T-cell (primary cell): ENCODE measurements around the gene LANCL3. TPM values are rescaled to one million over a fixed set of nuclear protein-coding genes. Genes with fewer than 3 reads are reported as not detected.

Experiments
- ATAC-seq, 4 experiments: fragments of 200-7000 bp in 3 of 4; fragments of 150-1000 bp in 1 of 4; cut with Tn5 transposase; replicated peaks in 1 of 4; 1 replicate in 3 of 4; 2 replicates in 1 of 4; pipeline ENCODE4 v1.10.0; 2021; ENCODE audit warnings: moderate library complexity in 3 of 4, mild to moderate bottlenecking in 2 of 4, moderate number of reproducible peaks in 1 of 4
- CTCF ChIA-PET, 2 donors: fragments of 300-600 bp; sonication (Branson Sonifier 250); formaldehyde crosslinking; loops; one replicate each; lab custom pipeline; 2022; ENCODE audit warnings: antibody characterized with exemption in 2 of 2; lab: Charles Lee
- POLR2A ChIA-PET, 2 donors: fragments of 300-600 bp; sonication (Branson Sonifier 250); formaldehyde crosslinking; loops; one replicate each; lab custom pipeline; 2022; ENCODE audit warnings: antibody characterized with exemption in 2 of 2; lab: Charles Lee
- DNase-seq, 35 experiments: peaks; one replicate each; pipeline versions ENCODE4 v3.0.0 to v3.0.0-alpha.2; 2013 to 2023
- H3K27ac ChIP-seq: one replicate; pipeline ENCODE4 v1.5.1; 2013; ENCODE audit warnings: low read length
- H3K27me3 ChIP-seq, 2 experiments: replicated peaks in 1 of 2; 1 replicate in 1 of 2; 2 replicates in 1 of 2; pipeline versions ENCODE4 v1.6.1 to v1.7.0; 2013; ENCODE audit warnings: low read length in 1 of 2, mixed read lengths in 1 of 2; ENCODE audit not compliant: control insufficient read depth in 2 of 2, insufficient read depth in 2 of 2; ENCODE audit errors: extremely low read depth in 1 of 2
- H3K36me3 ChIP-seq, 2 donors: 1 replicate in 1 of 2; 2 replicates in 1 of 2; pipeline versions ENCODE4 v1.6.1 to v1.7.0; 2013; ENCODE audit warnings: low read length in 1 of 2; ENCODE audit not compliant: control insufficient read depth in 2 of 2, insufficient read depth in 1 of 2; ENCODE audit errors: extremely low read depth in 1 of 2
- H3K4me1 ChIP-seq, 2 experiments: 1 replicate in 1 of 2; 2 replicates in 1 of 2; pipeline versions ENCODE4 v1.6.1 to v1.7.0; 2013; ENCODE audit warnings: low read length in 2 of 2, mixed read lengths in 1 of 2; ENCODE audit not compliant: insufficient read depth in 2 of 2, control insufficient read depth in 1 of 2; ENCODE audit errors: extremely low read depth in 1 of 2
- H3K4me3 ChIP-seq, 2 donors: 1 replicate in 1 of 2; 2 replicates in 1 of 2; pipeline versions ENCODE4 v1.5.1 to v1.7.0; 2013; ENCODE audit warnings: mild to moderate bottlenecking in 2 of 2, low read length in 1 of 2, moderate library complexity in 1 of 2; ENCODE audit not compliant: control insufficient read depth in 1 of 2; ENCODE audit errors: extremely low read depth in 1 of 2
- H3K9me3 ChIP-seq: 2 replicates; pipeline ENCODE4 v1.7.0; 2013
- H3K27ac Mint-ChIP-seq, 2 donors: one replicate each; pipeline ENCODE4 v1.8.0; 2020 to 2021; ENCODE audit warnings: mild to moderate bottlenecking in 2 of 2, mixed read lengths in 2 of 2
- H3K27me3 Mint-ChIP-seq, 2 donors: one replicate each; pipeline ENCODE4 v1.8.0; 2021 to 2022; ENCODE audit warnings: mixed read lengths in 2 of 2
- H3K36me3 Mint-ChIP-seq: one replicate; pipeline ENCODE4 v1.8.0; 2021; ENCODE audit warnings: mixed read lengths
- H3K4me1 Mint-ChIP-seq, 3 donors: one replicate each; pipeline ENCODE4 v1.8.0; 2020 to 2022; ENCODE audit warnings: mixed read lengths in 3 of 3, mild to moderate bottlenecking in 1 of 3
- H3K4me3 Mint-ChIP-seq, 3 donors: one replicate each; pipeline ENCODE4 v1.8.0; 2020 to 2022; ENCODE audit warnings: mild to moderate bottlenecking in 3 of 3, mixed read lengths in 3 of 3, moderate library complexity in 3 of 3
- H3K9me3 Mint-ChIP-seq, 3 donors: one replicate each; pipeline ENCODE4 v1.8.0; 2020 to 2022; ENCODE audit warnings: mixed read lengths in 3 of 3
- WGBS: methylation state at CpG from one replicate; pipeline ENCODE4 v1.1.5; 2013; ENCODE audit warnings: missing lambda C conversion rate; ENCODE audit not compliant: insufficient coverage; 5-methylcytosine and 5-hydroxymethylcytosine counted together
- total RNA-seq, 35 experiments: library from RNA in 6 of 35; stranded (reverse) in 6 of 35; fragments of 120-200 nt in 1 of 35; gene quantifications; one replicate each; pipeline versions ENCODE4 v1.2.1 to v1.2.4 and lab custom pipeline; 2013 to 2026

Gene LANCL3
- total RNA-seq, 5 donors from 2014 or later (not counting 1 experiment from before 2014, with no cell fraction given) = 0.09 to 0.70 (median 0.23) TPM

DNA sequence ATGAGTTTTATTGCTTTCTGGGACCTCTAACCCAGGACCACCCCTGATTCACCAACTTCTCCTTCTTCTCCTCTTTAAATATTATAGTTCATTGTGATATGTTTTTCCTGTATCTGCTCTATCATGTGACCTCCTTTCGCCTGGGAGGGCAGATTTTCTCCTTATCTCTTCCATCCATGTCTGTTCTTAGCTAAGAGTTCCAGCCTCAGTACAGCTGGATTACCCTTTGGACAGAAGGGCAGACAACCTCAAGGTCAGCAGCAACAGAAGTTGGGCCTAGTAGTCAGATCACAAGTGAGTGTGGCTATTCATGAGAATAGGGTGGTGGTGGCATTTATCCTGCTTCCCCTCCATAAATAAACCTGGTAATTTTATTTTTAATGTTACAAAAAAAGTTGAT lies 108.4 kb downstream of the LANCL3 start:
- no peak overlapping the region for H3K27ac Mint-ChIP-seq
- no peaks in the 10 kb centered on the region for H3K4me1 Mint-ChIP-seq
- ChIA-PET POLR2A (no interaction called here), CTCF (interaction anchor here in 1 of 2 donors (0.7 kb wide), 1 partner anchor 54 kb away, joined by 3 read pairs; no protein-coding TSS in a partner anchor)
- peaks cover 0 to 17% of the 10 kb centered on the region in 2 donors for H3K27me3 Mint-ChIP-seq
- no peaks in the 10 kb centered on the region for H3K9me3 Mint-ChIP-seq
- H3K4me3 ChIP-seq = no peak overlapping the region
- no peak overlapping the region for H3K27ac ChIP-seq
- no peak overlapping the region for H3K4me3 Mint-ChIP-seq
- DNase-seq (no peak), ATAC-seq (no peak)
- H3K36me3 Mint-ChIP-seq = no peaks in the 10 kb centered on the region
- H3K27me3 ChIP-seq = no peaks in the 10 kb centered on the region
- no peaks in the 10 kb centered on the region for H3K9me3 ChIP-seq
- no peaks in the 10 kb centered on the region for H3K36me3 ChIP-seq
- H3K4me1 ChIP-seq = no peaks in the 10 kb centered on the region
- no CpG with 5 or more reads among the region's 1 CpG for WGBS

DNA sequence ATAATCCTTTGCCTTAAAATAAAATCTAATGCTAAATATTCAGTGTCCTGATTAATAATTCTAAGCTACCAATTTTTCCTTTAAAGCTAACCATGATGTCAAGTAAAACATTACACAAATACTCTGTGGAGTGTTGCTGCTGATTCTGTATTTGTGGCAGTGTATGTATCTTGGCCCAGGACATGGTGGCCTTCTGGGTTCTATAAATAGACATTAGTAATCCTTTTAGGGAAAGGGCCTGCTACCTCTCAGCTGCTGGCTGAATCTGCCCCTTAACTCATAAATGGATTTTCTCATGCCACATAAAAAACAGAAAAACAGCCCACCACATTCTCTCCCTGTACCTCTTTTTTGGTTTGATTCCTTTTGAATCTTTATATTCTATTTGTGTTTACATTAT lies 113.0 kb downstream of the LANCL3 start:
- H3K27me3 ChIP-seq = peaks cover 0 to 7% of the 10 kb centered on the region in 2 experiments
- ATAC-seq (no peak), DNase-seq (no peak)
- H3K36me3 ChIP-seq = no peaks in the 10 kb centered on the region
- Mint-ChIP-seq H3K36me3 (no peaks in the 10 kb centered on the region), H3K27me3 (peaks cover 2 to 26% of the 10 kb centered on the region in 2 donors), H3K4me1 (peaks cover 0 to 7% (median 6%) of the 10 kb centered on the region in 3 donors), H3K27ac (no peak overlapping the region), H3K4me3 (peak overlapping the region in 1 of 3 donors; percentile 45), H3K9me3 (no peaks in the 10 kb centered on the region)
- H3K4me3 ChIP-seq = no peak overlapping the region
- CTCF ChIA-PET = no interaction called here
- no peaks in the 10 kb centered on the region for H3K9me3 ChIP-seq
- POLR2A ChIA-PET = no interaction called here
- no peak overlapping the region for H3K27ac ChIP-seq
- peaks cover 0 to 8% of the 10 kb centered on the region in 2 experiments for H3K4me1 ChIP-seq

DNA sequence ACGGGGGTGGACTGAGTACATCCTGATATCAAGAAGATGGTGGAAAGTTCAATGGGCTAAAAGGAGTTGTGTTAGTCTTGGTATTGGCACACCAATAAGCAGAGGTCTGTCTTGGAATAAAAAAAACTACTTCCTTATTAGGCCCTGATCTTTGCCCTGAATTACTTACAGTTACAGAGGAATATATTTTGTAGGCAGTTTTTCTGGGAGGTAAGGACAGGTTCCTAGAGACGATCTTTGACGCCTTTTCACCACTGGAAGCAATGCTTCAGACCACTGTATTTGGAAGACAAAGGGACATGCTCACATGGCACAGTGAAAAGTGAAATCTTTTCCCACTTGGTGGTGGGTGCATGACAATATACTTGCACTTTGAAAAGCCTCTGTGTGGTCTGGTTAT lies 113.5 kb downstream of the LANCL3 start:
- CTCF ChIA-PET = no interaction called here
- Mint-ChIP-seq H3K27ac (no peak overlapping the region), H3K4me3 (peak overlapping the region in 2 of 3 donors; percentile 17 to 45), H3K27me3 (peaks cover 2 to 24% of the 10 kb centered on the region in 2 donors), H3K9me3 (no peaks in the 10 kb centered on the region), H3K36me3 (no peaks in the 10 kb centered on the region), H3K4me1 (peaks cover 0 to 7% (median 6%) of the 10 kb centered on the region in 3 donors)
- DNase-seq = no peak
- POLR2A ChIA-PET = no interaction called here
- Histone ChIP-seq H3K9me3 (no peaks in the 10 kb centered on the region), H3K4me1 (peaks cover 0 to 8% of the 10 kb centered on the region in 2 experiments), H3K4me3 (peak overlapping the region in 1 of 2 donors; percentile 47), H3K36me3 (no peaks in the 10 kb centered on the region), H3K27ac (no peak overlapping the region), H3K27me3 (peaks cover 0 to 7% of the 10 kb centered on the region in 2 experiments)
- ATAC-seq = no peak
- WGBS = no CpG with 5 or more reads among the region's 3 CpGs

DNA sequence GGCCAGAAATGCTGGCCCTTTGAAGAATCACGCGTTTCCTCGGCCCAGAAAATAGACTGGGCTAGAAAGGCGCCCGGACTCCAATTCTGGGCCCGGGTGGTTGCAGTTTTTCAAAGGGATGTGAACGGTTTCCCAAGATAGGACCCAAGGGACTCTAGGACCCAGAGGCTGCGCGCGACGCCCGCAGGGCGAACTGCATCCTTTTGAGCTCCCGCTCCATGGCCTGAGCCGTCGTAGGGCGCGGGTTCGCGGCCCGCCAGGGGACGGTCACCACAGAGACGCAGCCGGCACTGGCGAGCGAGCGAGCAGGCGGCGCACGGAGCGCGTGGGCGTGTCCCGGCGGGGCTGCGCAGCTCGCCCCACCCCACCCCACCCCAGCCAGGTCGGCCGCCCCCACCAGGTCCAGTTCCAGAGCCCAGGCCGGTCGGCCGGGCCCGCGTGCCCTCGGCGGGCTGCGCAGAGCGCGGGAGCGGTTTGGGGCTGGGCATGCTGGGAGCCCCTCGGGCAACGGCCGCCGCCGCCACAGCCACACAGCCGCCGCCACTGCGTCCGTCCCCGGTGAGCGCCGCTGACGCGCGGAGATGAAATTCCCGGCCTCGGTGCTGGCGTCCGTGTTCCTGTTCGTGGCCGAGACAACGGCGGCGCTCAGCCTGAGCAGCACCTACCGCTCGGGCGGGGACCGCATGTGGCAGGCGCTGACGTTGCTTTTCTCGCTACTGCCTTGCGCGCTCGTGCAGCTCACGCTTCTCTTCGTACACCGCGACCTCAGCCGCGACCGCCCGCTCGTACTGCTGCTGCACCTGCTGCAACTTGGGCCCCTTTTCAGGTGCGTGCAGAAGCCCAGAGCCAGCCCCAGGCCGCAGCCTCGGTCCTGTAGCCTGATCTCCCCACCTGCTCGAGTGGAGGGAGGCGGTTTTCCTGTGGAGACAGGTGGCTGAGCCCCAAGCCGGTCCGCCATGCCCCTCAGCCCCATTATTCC lies 114.2 kb downstream of the LANCL3 start, which contains the start of gene XK:
TSS of gene XK (plus strand) at position 411 of the 979 bp plus-strand sequence. CDS start at position 582, 171 bp downstream.
- Mint-ChIP-seq H3K4me3 (peak within 1 kb of the TSS; percentile 66 to 70 (median 69)), H3K9me3 (no peaks in the 10 kb centered on the region), H3K27me3 (peaks cover 2 to 24% of the 10 kb centered on the region in 2 donors), H3K4me1 (peaks cover 0 to 7% (median 6%) of the 10 kb centered on the region in 3 donors), H3K27ac (no peak within 1 kb of the TSS), H3K36me3 (no peaks in the 10 kb centered on the region)
- CTCF ChIA-PET = no interaction called here
- ATAC-seq = peak; percentile 43 to 81 (median 74)
- peaks cover 0 to 8% of the 10 kb centered on the region in 2 experiments for H3K4me1 ChIP-seq
- 1% methylated on average over 61 of the region's 100 CpGs for WGBS
- H3K36me3 ChIP-seq = no peaks in the 10 kb centered on the region
- H3K27ac ChIP-seq = no peak within 1 kb of the TSS
- H3K9me3 ChIP-seq = no peaks in the 10 kb centered on the region
- peaks cover 0 to 7% of the 10 kb centered on the region in 2 experiments for H3K27me3 ChIP-seq
- peak within 1 kb of the TSS; percentile 28 to 48 for H3K4me3 ChIP-seq
- POLR2A ChIA-PET = no interaction called here
- DNase-seq = peak in 29 of 35 experiments; percentile 2 to 46 (median 13)

DNA sequence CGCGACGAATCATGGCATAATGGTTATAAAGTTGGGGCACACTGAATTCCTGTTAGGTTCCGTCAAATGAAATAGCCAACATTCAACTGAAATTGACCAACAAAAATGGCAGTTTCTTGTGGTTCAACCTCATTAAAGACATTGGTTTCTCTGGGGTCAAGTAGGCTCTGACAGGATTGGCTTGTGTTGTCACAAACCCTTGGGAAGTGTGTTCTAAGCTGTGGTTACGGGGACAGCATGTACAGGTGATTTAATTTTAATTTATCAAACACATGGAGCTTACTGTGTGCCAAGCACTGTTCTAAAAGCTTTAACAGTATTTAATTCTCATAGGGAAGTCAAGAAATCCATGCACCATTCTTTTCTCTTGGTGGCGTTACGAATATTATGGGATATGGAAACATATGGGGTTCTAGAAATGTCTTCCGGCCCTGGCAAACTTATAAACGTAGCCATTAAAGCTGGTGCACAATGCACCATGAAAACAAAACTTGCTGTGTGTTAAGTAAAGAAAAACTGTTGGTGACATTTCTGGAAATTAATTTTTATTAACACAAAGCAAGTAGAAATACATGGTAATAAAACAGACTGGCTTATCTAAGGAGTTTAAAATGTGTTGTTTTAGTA lies 115.0 kb downstream of the LANCL3 start:
- H3K27me3 ChIP-seq = peaks cover 0 to 7% of the 10 kb centered on the region in 2 experiments
- ChIA-PET POLR2A (no interaction called here), CTCF (no interaction called here)
- Mint-ChIP-seq H3K4me3 (peak overlapping the region; percentile 66 to 70 (median 69)), H3K36me3 (no peaks in the 10 kb centered on the region), H3K27ac (no peak overlapping the region), H3K27me3 (peaks cover 2 to 23% of the 10 kb centered on the region in 2 donors), H3K9me3 (no peaks in the 10 kb centered on the region), H3K4me1 (peaks cover 0 to 7% (median 6%) of the 10 kb centered on the region in 3 donors)
- H3K9me3 ChIP-seq = no peaks in the 10 kb centered on the region
- peak overlapping the region in 1 of 2 donors; percentile 28 for H3K4me3 ChIP-seq
- no CpG with 5 or more reads among the region's 9 CpGs for WGBS
- ATAC-seq (no peak), DNase-seq (no peak)
- no peak overlapping the region for H3K27ac ChIP-seq
- H3K36me3 ChIP-seq = no peaks in the 10 kb centered on the region
- H3K4me1 ChIP-seq = peaks cover 0 to 8% of the 10 kb centered on the region in 2 experiments

DNA sequence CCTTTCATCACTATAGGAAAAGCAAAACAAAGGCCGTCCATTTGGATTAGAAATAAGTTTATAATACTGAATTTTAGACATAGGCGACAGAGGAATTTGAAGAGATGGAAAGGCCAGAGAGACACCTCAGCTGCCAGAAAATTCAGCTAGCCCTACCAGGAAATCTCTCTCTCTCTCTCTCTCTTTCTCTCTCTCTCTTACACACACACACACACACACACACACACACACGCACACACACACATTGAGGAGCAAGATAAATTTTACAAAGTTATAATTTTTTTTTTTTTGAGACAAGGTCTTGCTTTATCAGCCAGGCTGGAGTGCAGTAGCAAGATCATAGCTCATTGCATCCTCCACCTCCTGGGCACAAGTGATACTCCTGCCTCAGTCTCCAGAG lies 115.5 kb downstream of the LANCL3 start:
- Histone ChIP-seq H3K27ac (no peak overlapping the region), H3K4me1 (peaks cover 0 to 8% of the 10 kb centered on the region in 2 experiments), H3K9me3 (no peaks in the 10 kb centered on the region), H3K36me3 (no peaks in the 10 kb centered on the region), H3K27me3 (peaks cover 0 to 7% of the 10 kb centered on the region in 2 experiments), H3K4me3 (no peak overlapping the region)
- peak overlapping the region in 2 of 3 donors; percentile 9 to 70 for H3K4me3 Mint-ChIP-seq
- POLR2A ChIA-PET = no interaction called here
- CTCF ChIA-PET = no interaction called here
- H3K27ac Mint-ChIP-seq = no peak overlapping the region
- H3K9me3 Mint-ChIP-seq = no peaks in the 10 kb centered on the region
- ATAC-seq (no peak), DNase-seq (no peak)
- no CpG with 5 or more reads among the region's 3 CpGs for WGBS
- peaks cover 0 to 7% (median 6%) of the 10 kb centered on the region in 3 donors for H3K4me1 Mint-ChIP-seq
- no peaks in the 10 kb centered on the region for H3K36me3 Mint-ChIP-seq
- H3K27me3 Mint-ChIP-seq = peaks cover 2 to 20% of the 10 kb centered on the region in 2 donors
